HUES6 (cell line): ENCODE measurements around the gene CAP2.
"Not testable (repeated sequence)": the region's sequence is repeated elsewhere in the genome, so short reads cannot be mapped to it uniquely, and the experiment has no call there.

Experiments used
- H3K27ac ChIP-seq: 2 replicates; pipeline ENCODE4 v1.7.0; 2013; ENCODE audit warnings: low read depth, mild to moderate bottlenecking, low read length, inconsistent platforms
- H3K27me3 ChIP-seq: 2 replicates; pipeline ENCODE4 v1.6.1; 2013; ENCODE audit warnings: low read length; ENCODE audit not compliant: control insufficient read depth, insufficient read depth
- H3K36me3 ChIP-seq: 2 replicates; pipeline ENCODE4 v1.6.1; 2013; ENCODE audit warnings: low read length; ENCODE audit not compliant: control insufficient read depth, insufficient read depth
- H3K4me1 ChIP-seq: 2 replicates; pipeline ENCODE4 v1.6.1; 2013; ENCODE audit warnings: low read length; ENCODE audit not compliant: control insufficient read depth, insufficient read depth
- H3K4me3 ChIP-seq: 2 replicates; pipeline ENCODE4 v1.5.1; 2013; ENCODE audit warnings: low read depth, low read length
- H3K9ac ChIP-seq: one replicate; pipeline ENCODE4 v1.6.1; 2013; ENCODE audit warnings: mild to moderate bottlenecking, low read length
- H3K9me3 ChIP-seq: 2 replicates; pipeline ENCODE4 v1.6.1; 2013; ENCODE audit warnings: low read depth, low read length; ENCODE audit not compliant: control insufficient read depth, insufficient read depth

The CAP2 gene

DNA sequence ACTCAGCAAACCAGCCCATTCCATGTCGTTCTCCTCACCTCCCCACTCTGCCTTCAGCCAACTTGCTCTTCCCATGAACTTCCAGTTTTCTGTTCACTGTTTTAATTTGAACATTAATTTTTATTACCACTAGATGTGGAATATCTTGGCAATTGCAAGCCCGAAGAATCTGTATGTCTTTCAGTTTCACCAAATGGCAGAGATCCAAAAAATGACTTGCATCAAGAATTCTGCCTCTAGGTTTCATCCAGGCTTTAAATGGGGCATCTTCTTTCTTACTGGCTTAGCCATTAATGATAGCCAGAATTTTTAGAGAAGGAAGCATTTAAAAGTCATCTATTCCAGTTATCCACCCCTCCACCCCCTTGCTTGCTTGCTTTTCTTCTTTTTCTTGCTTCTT, 39.0 kb downstream of the CAP2 start:
- Histone ChIP-seq H3K27me3 (no peaks in the 10 kb centered on the region), H3K4me1 (peaks cover 4% of the 10 kb centered on the region), H3K27ac (no peak overlapping the region), H3K9ac (no peak overlapping the region), H3K4me3 (no peak overlapping the region), H3K9me3 (peaks cover 4% of the 10 kb centered on the region; the same call in 1 of the 2 replicates), H3K36me3 (peaks cover 14% of the 10 kb centered on the region)

GRCh38 chr6:17439243-17439993, 46.0 kb downstream of the CAP2 start:
- H3K36me3 ChIP-seq: peaks cover 4% of the 10 kb centered on the region; the same call in 1 of the 2 replicates

GRCh38 chr6:17440811-17441210, 47.4 kb downstream of the CAP2 start:
- not testable (repeated sequence) for H3K9me3 ChIP-seq, H3K9ac ChIP-seq, H3K4me1 ChIP-seq, H3K27me3 ChIP-seq, H3K36me3 ChIP-seq, H3K4me3 ChIP-seq, H3K27ac ChIP-seq

More at GRCh38 chr6:17439243-17439993, 46.0 kb downstream of the CAP2 start:
- no peak overlapping the region for H3K27ac ChIP-seq
- H3K4me3 ChIP-seq: no peak overlapping the region
- H3K9ac ChIP-seq: no peak overlapping the region
- no peaks in the 10 kb centered on the region for H3K27me3 ChIP-seq
- no peaks in the 10 kb centered on the region for H3K4me1 ChIP-seq
- peaks cover 4% of the 10 kb centered on the region; the same call in 1 of the 2 replicates for H3K9me3 ChIP-seq

GRCh38 chr6:17442196-17442595, 48.8 kb downstream of the CAP2 start:
- H3K27ac ChIP-seq: no peak overlapping the region
- H3K9me3 ChIP-seq: no peaks in the 10 kb centered on the region
- no peaks in the 10 kb centered on the region for H3K36me3 ChIP-seq
- no peaks in the 10 kb centered on the region for H3K27me3 ChIP-seq
- no peaks in the 10 kb centered on the region for H3K4me1 ChIP-seq
- no peak overlapping the region for H3K9ac ChIP-seq
- no peak overlapping the region for H3K4me3 ChIP-seq

GRCh38 chr6:17446713-17447112, 53.3 kb downstream of the CAP2 start:
- H3K36me3 ChIP-seq: no peaks in the 10 kb centered on the region
- no peak overlapping the region for H3K27ac ChIP-seq
- H3K27me3 ChIP-seq: no peaks in the 10 kb centered on the region
- H3K9me3 ChIP-seq: no peaks in the 10 kb centered on the region
- H3K4me1 ChIP-seq: no peaks in the 10 kb centered on the region
- no peak overlapping the region for H3K4me3 ChIP-seq
- H3K9ac ChIP-seq: no peak overlapping the region

DNA sequence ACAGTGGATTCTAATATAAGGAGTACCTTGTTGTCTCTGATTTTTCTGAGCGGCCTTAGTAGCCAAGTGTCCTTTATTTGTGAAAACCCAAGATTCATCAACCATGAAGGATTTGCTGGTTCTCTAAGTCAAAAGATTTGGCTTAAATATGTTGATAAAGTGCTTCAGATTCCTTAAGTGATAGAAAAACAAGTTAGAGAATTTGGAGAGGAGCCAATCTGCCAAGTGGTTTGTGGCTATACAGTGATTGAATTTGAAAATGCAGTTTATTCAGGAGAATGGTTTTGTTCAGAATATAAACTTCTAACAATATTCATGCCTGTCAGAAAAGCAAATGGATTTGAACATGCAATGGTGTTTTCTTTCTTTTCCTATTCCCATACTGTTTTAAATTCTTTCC, 54.8 kb downstream of the CAP2 start:
- Histone ChIP-seq H3K9ac (no peak overlapping the region), H3K4me1 (no peaks in the 10 kb centered on the region)

DNA sequence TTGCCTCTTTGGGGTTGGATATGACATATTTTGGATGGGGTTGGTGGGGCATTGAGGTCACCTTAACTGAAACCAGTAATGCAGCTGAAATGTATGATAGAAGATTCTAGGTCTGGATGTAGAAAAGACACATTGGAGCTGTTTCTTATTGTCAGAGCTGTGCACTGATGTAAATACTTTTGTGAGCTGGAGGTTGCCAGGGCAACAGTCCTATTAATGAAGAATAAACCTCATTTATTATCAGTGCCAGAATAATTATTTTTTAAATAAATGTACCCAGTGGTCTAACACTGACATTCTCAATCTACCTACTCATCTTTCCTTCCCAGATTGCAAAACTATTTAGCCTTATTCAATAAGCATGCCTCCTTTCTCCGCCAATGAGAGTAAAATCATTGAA, 57.0 kb downstream of the CAP2 start:
- Histone ChIP-seq H3K36me3 (no peaks in the 10 kb centered on the region), H3K4me1 (peaks cover 11% of the 10 kb centered on the region), H3K27ac (no peak overlapping the region), H3K4me3 (no peak overlapping the region), H3K9ac (no peak overlapping the region), H3K27me3 (no peaks in the 10 kb centered on the region), H3K9me3 (no peaks in the 10 kb centered on the region)

More for the DNA sequence above, 54.8 kb downstream of the CAP2 start:
- Histone ChIP-seq H3K9me3 (no peaks in the 10 kb centered on the region), H3K27me3 (no peaks in the 10 kb centered on the region), H3K36me3 (no peaks in the 10 kb centered on the region), H3K27ac (no peak overlapping the region), H3K4me3 (no peak overlapping the region)

GRCh38 chr6:17450832-17451231, 57.4 kb downstream of the CAP2 start:
- H3K9me3 ChIP-seq: no peaks in the 10 kb centered on the region
- H3K4me3 ChIP-seq: no peak overlapping the region
- no peak overlapping the region for H3K27ac ChIP-seq
- no peaks in the 10 kb centered on the region for H3K36me3 ChIP-seq
- H3K4me1 ChIP-seq: peaks cover 11% of the 10 kb centered on the region
- no peaks in the 10 kb centered on the region for H3K27me3 ChIP-seq
- no peak overlapping the region for H3K9ac ChIP-seq

DNA sequence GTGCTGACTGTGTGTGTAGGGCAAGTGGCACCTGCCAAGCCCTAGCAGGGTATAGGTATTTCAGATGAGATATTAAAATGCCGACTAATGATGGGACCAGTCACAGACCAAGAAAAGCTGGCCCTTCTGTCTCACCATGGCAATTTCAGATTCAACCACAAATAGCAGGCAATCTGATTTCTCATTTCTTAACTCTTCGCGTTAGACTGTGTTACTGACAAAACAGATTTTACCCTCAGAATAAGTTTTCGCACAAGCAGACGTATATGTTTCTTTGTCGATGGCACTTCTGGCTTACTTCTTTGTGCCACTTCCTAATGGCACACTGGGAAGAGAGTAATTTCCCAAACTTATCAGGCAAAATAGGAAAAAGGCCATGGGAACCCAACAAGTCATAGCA, 58.7 kb downstream of the CAP2 start:
- Histone ChIP-seq H3K36me3 (no peaks in the 10 kb centered on the region; the same call in 1 of the 2 replicates), H3K9ac (no peak overlapping the region), H3K4me1 (peaks cover 11% of the 10 kb centered on the region), H3K27me3 (no peaks in the 10 kb centered on the region), H3K4me3 (no peak overlapping the region), H3K9me3 (no peaks in the 10 kb centered on the region), H3K27ac (no peak overlapping the region)

GRCh38 chr6:17454316-17455005, 61.1 kb downstream of the CAP2 start:
- Histone ChIP-seq H3K27ac (peak overlapping the region; percentile 29; the same call in 1 of the 2 replicates), H3K27me3 (no peaks in the 10 kb centered on the region), H3K4me1 (peaks cover 11% of the 10 kb centered on the region), H3K9ac (no peak overlapping the region), H3K36me3 (no peaks in the 10 kb centered on the region; the same call in 1 of the 2 replicates), H3K9me3 (no peaks in the 10 kb centered on the region), H3K4me3 (no peak overlapping the region)

GRCh38 chr6:17455919-17456318, 62.5 kb downstream of the CAP2 start:
- H3K27me3 ChIP-seq: no peaks in the 10 kb centered on the region
- H3K27ac ChIP-seq: no peak overlapping the region
- H3K9me3 ChIP-seq: no peaks in the 10 kb centered on the region
- no peak overlapping the region for H3K9ac ChIP-seq
- H3K36me3 ChIP-seq: no peaks in the 10 kb centered on the region; the same call in 1 of the 2 replicates
- no peak overlapping the region for H3K4me3 ChIP-seq
- H3K4me1 ChIP-seq: peaks cover 11% of the 10 kb centered on the region
